ENCODE results near the gene MYOCD.

The MYOCD gene

GRCh38 chr17:12644623-12645022, 21.1 kb upstream of the MYOCD start:
- no peak for DNase-seq

DNA sequence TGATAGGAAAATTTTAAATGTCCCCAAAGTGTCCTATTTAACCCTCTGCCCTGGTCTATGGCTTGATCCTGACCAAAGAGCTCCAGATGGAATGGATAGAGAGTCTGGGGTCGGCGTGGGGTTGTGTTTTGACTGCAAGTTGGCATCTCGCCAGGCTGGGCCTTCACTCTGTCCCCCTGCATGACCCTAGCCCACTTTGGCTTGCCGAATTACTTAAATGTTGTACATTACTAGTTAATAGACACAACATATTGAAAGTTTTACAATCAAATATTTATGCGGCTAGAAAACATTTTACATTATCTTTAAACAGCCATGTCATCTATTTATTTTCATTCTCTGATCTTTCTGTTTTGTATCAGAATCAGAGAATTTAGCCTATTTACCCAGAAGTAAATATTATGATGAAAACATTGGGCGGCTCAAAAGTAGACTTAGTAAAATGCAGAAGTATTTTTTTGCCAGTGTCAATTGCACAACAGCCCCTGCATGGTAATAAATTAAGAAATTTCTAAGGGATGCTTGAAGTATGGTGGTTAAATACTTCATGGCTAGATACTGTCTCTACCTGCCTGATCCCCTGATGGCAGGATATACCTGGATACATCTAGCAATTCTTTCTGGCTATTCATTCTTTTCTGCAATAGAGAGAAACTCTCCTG, 18.8 kb upstream of the MYOCD start:
- DNase-seq = no peak

DNA sequence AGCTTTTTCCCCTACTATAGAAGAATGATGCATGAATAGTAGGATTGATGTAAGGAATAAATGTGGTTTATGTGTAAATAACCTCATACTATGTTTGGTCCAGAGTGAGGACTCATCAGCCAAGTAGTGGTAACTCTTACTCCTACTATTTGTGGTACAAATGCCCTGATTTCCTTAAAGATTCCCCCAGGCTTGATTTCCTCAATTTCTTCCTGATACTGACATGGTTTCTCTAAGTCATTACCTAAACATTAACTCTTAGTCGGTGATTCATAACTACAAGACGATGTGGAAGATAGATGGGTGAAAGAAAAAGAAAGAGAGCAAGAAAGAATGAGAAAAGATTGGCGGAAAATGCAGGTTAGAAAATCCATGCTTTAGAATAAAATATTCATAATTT, 17.2 kb upstream of the MYOCD start:
- no peak for DNase-seq

DNA sequence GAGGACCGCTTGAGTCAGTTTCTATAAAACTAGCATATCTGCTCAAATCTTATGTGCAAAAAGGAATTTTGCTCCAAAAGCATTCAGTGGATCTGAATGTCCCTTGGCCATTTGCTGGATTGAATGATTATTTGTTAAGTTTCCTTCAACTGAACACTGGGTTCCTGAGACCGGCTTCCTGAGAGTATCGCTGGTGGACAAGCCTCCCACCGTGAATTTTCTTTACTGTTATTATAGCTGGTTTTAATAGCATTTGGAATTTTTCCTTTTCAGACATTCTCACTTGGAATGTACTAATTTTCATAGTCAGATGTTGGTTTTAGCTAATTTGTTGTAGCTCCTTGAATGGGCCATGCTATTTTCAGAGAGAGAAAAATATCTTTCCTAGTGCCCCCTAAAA, 9.8 kb upstream of the MYOCD start:
- DNase-seq = no peak

- no peak for DNase-seq
These were observed 9.3 kb upstream of the MYOCD start for GRCh38 chr17:12656354-12656753.

DNA sequence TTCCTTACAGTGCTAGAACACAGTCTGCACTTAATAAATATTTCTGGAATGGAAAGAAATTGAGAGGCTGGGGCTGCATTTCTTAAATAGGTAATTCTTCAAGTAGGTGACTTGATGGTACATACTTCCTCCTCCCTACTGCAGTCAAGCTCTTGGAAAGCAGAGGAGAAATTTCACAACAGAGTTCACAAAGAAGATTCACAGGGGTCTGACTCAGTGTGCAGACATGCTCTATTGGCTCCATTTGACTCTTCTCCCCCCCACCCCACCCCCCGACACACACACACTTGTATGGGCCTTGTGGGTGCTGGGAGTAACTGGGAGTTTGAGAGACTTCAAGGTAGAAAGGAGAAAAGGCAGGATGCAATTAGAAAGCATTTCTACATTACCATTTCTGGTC, 6.2 kb upstream of the MYOCD start:
- no peak for DNase-seq

DNA sequence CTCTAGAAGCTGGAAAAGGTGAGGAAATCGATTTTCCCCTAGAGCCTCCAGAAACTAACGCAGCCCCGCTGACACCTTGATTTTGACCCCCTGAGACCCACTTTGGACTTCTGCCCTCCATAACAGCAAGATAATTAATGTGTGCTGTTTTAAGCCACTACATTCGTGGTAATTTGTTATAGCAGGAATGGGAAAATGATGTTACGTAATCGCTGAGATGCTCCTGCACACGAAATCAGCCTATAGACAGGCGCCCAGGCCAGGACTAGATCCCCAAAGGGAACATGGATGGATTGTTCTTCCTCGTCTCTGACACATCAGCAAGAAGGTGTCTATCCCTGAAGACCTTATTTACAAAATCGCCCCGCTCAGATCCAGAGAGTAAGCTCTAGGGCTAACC, 1.4 kb upstream of the MYOCD start:
- no peak for DNase-seq

- no peak for DNase-seq
These were observed 812 bp upstream of the MYOCD start for GRCh38 chr17:12664894-12665262.

DNA sequence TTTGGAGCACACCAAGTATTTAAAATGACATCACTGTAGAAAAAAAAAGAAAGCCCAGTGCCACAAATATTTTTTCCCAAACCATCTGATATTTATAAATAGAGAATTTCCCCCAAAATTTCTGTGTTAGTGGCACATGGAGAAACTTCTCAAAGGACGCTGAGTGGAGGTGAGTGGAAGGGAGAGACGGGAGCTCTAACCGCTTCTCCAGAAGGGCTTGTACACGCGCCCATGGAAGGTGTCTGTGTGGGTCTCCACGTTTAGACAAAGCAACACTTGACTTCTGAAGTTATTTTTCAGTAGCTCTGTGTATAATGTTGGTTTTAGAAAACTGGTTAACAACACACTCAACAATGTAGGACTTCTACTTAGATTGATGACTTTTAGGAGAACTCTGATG, 1.0 kb downstream of the MYOCD start:
- no peak for DNase-seq

DNA sequence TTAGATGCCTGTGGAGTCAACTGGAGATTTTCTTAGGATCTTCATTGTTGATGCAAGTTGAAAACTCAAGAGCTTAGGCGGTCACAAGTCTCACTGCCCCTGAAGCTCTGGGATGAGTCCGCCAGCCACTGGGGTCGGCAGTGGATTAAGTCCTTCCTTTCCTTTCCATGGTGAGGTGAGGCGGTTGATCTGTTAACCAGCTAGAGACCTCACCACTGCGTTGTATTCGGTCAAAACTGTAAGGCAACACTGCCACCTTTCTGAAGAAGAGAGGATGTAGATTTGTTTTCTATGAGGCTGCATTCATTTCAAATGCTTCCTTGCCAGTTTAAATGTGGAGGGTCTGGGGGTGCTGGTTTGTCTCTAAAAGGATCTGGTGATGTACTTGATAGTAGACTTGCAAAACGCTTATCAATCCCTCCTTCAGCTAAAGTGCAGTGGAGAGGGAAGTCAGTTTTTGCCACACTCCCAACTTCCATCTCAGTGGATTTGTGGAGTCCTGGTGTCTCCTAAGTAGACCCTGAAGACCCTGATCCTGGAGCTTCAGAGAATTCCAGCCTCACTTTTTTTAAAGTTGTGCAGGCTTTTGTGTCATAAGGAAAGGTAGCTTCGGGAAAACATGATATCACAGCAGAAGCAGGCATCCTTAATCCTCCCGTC, 1.7 kb downstream of the MYOCD start:
- no peak for DNase-seq

- DNase-seq = no peak
These were observed 6.2 kb downstream of the MYOCD start for GRCh38 chr17:12671906-12672305.

DNA sequence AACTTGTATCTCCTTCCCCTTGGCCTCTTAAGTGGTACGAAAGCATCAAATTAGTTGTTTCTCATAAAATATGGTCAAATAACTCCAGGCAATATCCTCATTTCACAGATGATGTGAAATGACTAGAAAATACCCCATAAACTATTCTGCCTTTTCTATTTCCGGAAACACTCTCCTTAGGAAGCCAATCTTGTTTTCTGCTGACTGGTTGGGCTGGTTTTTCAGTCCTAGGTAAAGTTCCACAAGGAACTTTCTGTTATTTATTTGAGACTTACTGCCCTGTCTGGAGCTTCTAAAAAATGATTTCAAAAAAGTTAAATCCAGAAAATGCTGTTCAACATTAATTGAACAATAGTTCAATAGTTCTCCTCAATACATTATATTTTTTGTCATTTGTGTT, 7.3 kb downstream of the MYOCD start:
- no peak for DNase-seq

DNA sequence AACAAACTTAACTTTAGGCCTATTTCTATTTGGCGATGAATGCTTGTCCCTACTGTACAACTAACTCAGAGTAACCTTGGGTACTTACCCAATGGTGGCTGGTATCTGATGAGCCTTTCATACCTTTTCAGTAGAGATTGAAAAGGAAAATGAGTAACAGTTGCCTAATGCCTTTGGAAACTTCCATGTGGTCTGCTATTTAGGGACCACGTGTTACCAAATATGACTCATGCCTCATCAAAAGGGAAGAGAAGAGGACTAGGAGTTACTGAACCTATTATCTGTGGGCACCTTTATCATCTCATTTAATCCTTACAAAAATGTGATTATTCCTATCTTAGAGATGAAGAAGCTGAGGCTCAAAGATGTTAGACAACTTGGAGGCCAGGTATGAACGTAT, 8.1 kb downstream of the MYOCD start:
- DNase-seq = no peak

DNA sequence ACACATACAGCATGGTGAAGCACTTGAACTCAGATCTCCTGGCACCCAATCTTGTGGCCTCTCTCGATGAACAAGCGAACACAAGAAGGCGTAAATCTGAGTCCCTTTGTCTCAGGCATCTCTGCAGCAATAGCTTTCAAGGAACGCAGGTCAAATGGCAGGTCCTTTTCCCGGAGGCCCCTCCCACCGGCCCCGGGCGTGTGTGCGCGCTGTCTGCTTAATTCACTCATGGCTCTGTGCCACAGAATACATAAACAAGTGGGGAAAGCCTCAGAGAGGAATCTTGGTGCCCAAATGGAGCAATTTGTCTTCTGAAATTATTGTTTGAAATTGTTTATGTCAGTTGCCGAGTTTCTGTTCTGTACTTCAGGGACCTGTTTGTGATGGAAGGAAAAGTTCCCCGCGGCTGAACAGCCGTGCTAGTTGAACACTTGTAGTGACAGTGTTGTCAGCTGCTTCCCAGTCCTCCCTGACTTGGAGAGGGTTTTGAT, 14.8 kb downstream of the MYOCD start:
- DNase-seq = no peak

DNA sequence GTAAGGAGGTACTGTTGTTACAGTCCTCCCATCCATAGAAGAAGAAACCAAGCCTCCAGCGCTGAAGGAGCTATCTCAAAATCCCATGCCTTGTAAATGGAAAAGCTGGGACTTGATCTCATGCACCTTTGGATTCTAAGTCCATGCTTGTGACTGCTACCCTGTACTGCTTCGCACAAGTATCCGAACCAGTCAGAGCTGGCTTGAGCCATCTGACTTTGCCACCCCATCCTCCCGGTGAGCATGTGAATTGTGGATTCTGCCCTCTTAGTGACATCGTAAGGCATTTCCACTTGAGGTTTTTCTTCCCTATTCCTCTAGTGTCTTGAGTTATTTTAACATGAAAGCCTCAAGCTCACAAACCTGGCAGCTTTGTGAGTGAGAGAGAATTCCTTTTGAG, 15.3 kb downstream of the MYOCD start:
- DNase-seq = no peak

GRCh38 chr17:12683299-12683698, 17.6 kb downstream of the MYOCD start:
- no peak for DNase-seq

- DNase-seq = no peak
These were observed 20.8 kb downstream of the MYOCD start for GRCh38 chr17:12686486-12686885.

- no peak for DNase-seq
These were observed 22.7 kb downstream of the MYOCD start for GRCh38 chr17:12688382-12688781.

- DNase-seq = no peak
These were observed 25.5 kb downstream of the MYOCD start for GRCh38 chr17:12691173-12691572.

- no peak for DNase-seq
These were observed 27.9 kb downstream of the MYOCD start for GRCh38 chr17:12693640-12694039.

DNA sequence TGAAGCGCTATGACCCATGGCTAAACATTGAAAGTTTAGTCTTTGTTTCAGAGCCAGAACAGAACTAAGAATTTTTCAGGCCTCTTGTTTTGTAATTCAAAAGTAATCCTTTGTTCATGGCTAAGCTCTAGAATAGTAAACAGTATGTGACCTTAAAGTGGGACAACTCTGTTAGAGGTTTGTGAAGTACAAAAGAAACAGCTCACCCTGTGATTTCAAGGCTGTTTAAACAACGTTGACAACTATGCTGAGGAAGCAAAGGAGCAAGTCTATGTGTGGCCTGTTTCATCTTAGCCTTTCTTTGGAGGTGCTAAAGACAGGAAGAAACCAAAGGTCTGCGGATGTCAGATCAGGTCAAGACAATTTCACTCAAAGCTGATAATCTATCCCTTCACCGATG, 40.4 kb downstream of the MYOCD start:
- DNase-seq = no peak

- DNase-seq = no peak
These were observed 43.4 kb downstream of the MYOCD start for GRCh38 chr17:12709063-12709462.

- DNase-seq = no peak
These were observed 46.7 kb downstream of the MYOCD start for GRCh38 chr17:12712415-12712814.

DNA sequence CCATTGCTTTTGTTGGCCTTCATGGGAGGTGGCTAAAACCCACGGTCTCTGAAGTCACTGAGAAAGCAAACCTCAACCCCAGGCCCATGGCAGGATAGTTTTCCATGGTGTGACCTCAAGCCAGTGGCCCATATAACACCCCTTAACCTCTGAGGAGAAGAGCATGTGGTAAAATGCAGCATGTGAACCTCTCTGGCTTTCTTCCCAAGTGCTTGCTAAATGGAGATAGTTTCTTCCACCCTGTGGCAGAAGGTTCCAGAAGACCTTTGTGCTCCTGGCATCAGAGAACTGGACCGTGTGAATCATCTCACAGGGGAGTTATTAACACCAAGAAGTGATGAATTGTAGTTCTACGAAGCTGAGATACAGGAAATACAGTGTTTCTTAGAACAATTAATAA, 47.3 kb downstream of the MYOCD start:
- DNase-seq = no peak

GRCh38 chr17:12719948-12720347, 54.3 kb downstream of the MYOCD start:
- DNase-seq = no peak

All from CD4-positive, alpha-beta T cell treated with Interleukin-4 for 4 hours (primary cell).